Keratinocyte (primary cell): ENCODE data around the gene TRMT10B. TPM values are rescaled to one million over a fixed set of nuclear protein-coding genes. Genes with fewer than 3 reads are reported as not detected.

ENCODE experiments used
- DNase-seq: peaks from one replicate; pipeline ENCODE4 v3.0.0-alpha.2; 2011; ENCODE audit warnings: low read depth, missing footprints, low spot score
- FAIRE-seq: peaks from 2 replicates; lab custom pipeline; 2011; peaks lifted over from hg19 to GRCh38; lab: Jason Lieb, UNC
- H2AFZ ChIP-seq: 2 replicates; pipeline ENCODE4 v1.6.0; 2012; ENCODE audit warnings: low read length, control low read depth, inconsistent platforms; ENCODE audit not compliant: control insufficient read depth
- H3K27ac ChIP-seq: 2 replicates; pipeline ENCODE4 v1.5.1; 2011; ENCODE audit warnings: low read length; ENCODE audit not compliant: control insufficient read depth, insufficient read depth
- H3K27me3 ChIP-seq: 3 replicates; pipeline ENCODE4 v1.6.0; 2011; ENCODE audit warnings: low read length; ENCODE audit not compliant: control insufficient read depth, insufficient read depth; ENCODE audit errors: extremely low read depth
- H3K36me3 ChIP-seq, 2 experiments: 2 replicates in 1 of 2; 3 replicates in 1 of 2; pipeline ENCODE4 v1.5.1; 2011; ENCODE audit warnings: low read length in 2 of 2, mild to moderate bottlenecking in 1 of 2; ENCODE audit not compliant: control insufficient read depth in 2 of 2, insufficient read depth in 2 of 2; ENCODE audit errors: extremely low read depth in 1 of 2
- H3K4me1 ChIP-seq: 3 replicates; pipeline ENCODE4 v1.5.1; 2011; ENCODE audit warnings: low read length; ENCODE audit not compliant: control insufficient read depth, insufficient read depth; ENCODE audit errors: extremely low read depth
- H3K4me2 ChIP-seq: 3 replicates; pipeline ENCODE4 v1.6.0; 2011; ENCODE audit warnings: low read depth, low read length; ENCODE audit not compliant: control insufficient read depth, insufficient read depth; ENCODE audit errors: extremely low read depth
- H3K4me3 ChIP-seq, 3 experiments: fragments of 200-600 bp in 1 of 3; sonication (generic) in 1 of 3; 2 replicates in 2 of 3; 3 replicates in 1 of 3; pipeline ENCODE4 v1.5.1; 2011 to 2016; ENCODE audit warnings: low read length in 3 of 3, mild to moderate bottlenecking in 3 of 3, control low read depth in 2 of 3, inconsistent platforms in 1 of 3, low read depth in 1 of 3, mixed read lengths in 1 of 3, mixed run types in 1 of 3, moderate library complexity in 1 of 3; ENCODE audit not compliant: control insufficient read depth in 2 of 3, insufficient read depth in 2 of 3; ENCODE audit errors: extremely low read depth in 1 of 3
- H3K79me2 ChIP-seq: 2 replicates; pipeline ENCODE4 v1.6.0; 2012; ENCODE audit warnings: low read length; ENCODE audit not compliant: control insufficient read depth, insufficient read depth
- H3K9ac ChIP-seq: 3 replicates; pipeline ENCODE4 v1.6.0; 2011; ENCODE audit warnings: low read length; ENCODE audit not compliant: control insufficient read depth, insufficient read depth; ENCODE audit errors: extremely low read depth
- H3K9me1 ChIP-seq: 3 replicates; pipeline ENCODE4 v1.6.0; 2011; ENCODE audit warnings: low read length; ENCODE audit not compliant: control insufficient read depth, insufficient read depth; ENCODE audit errors: extremely low read depth
- H3K9me3 ChIP-seq: 2 replicates; pipeline ENCODE4 v1.5.1; 2012; ENCODE audit warnings: low read depth, low read length; ENCODE audit not compliant: control insufficient read depth
- H4K20me1 ChIP-seq: 3 replicates; pipeline ENCODE4 v1.6.0; 2011; ENCODE audit warnings: low read length; ENCODE audit not compliant: control insufficient read depth, insufficient read depth; ENCODE audit errors: extremely low read depth
- EZH2 ChIP-seq: IDR thresholded peaks from one replicate; pipeline ENCODE4 v1.6.1; 2012; ENCODE audit warnings: inconsistent platforms, mild to moderate bottlenecking, low read length, moderate library complexity
- dilution Hi-C: fragments of 300-500 bp; cut with MboI; formaldehyde crosslinking; loops from one replicate; pipeline ENCODE4 v1.7.0; 2020; ENCODE audit warnings: low sequenced_read_pairs; ENCODE audit not compliant: extremely low pct_ligation_motif_present
- polyA plus RNA-seq, 5 experiments: library from polyadenylated mRNA; depleted of rRNA in 3 of 5; stranded (reverse) in 3 of 5; stranded (forward) in 1 of 5; unstranded in 1 of 5; fragments of >200 nt; gene quantifications; 1 replicate in 1 of 5; 2 replicates in 3 of 5; 3 replicates in 1 of 5; pipeline versions ENCODE4 v1.2.1 to v1.2.3, GENCODE V29; 2011 to 2012; ENCODE audit warnings: missing spikeins in 2 of 5, low read depth in 1 of 5, low replicate concordance in 1 of 5
- TF ChIP-seq, protein P1 (sequence below), 3 experiments: IDR thresholded peaks in 1 of 3; conservative IDR thresholded peaks in 1 of 3; optimal IDR thresholded peaks in 1 of 3; 2 replicates in 2 of 3; 3 replicates in 1 of 3; pipeline versions ENCODE3 to v1.5.1; 2011; ENCODE audit warnings: low read length in 3 of 3, mild to moderate bottlenecking in 3 of 3, moderate library complexity in 2 of 3, control low read depth in 1 of 3, inconsistent platforms in 1 of 3; ENCODE audit not compliant: insufficient read depth in 2 of 3; ENCODE audit errors: extremely low read depth in 1 of 3

Gene TRMT10B
- polyA plus RNA-seq, 1 donor (not counting 4 experiments of a cell fraction or from before 2014, with no cell fraction given): 6.9 TPM

DNA sequence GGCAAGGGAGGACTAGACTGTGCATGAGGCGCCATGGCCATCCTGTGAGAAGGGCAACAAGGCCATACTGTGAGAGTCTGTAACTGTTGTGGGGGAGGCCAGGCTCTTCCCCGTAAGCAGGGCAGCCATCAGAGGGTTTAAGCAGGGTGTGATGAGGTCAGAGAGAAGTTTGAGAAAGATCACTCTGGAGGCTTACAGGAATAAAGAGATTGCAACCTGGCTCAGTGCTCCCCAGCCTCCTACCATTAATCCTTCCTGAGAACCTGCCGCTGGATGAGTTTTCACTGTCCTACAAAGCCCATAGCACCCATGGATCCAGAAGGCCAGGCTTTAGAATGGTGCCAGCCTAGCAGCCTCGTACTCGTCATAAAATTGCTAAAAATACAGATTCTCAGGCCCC, 14.4 kb upstream of the TRMT10B start:
- H3K4me1 ChIP-seq: no peaks in the 10 kb centered on the region
- FAIRE-seq (no peak), DNase-seq (no peak)

DNA sequence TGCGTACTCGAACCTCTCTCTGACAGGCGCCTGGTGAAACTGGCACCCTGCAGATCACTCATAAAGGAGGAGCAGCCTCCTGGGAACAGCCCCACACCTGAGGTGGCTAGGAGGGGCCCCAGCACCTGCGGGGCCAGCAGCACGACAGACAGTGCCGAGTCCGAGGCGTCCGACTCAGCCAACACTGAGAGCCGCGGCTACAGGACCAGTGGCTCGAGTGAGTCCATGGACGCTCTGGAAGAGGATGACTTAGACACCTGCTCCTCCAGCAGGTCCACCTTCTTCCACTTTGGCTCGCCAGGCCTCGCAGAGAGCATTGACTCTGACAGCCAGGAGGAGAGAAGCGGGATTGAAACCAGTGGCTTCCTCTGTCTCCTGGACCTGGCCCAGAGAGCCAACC, 13.5 kb upstream of the TRMT10B start:
- Histone ChIP-seq H4K20me1 (no peaks in the 10 kb centered on the region), H3K4me2 (no peak overlapping the region), H3K27me3 (peaks cover 3% of the 10 kb centered on the region), H3K36me3 (no peaks in the 10 kb centered on the region), H3K4me3 (no peak overlapping the region), H3K9me1 (no peaks in the 10 kb centered on the region), H3K9ac (no peak overlapping the region), H2AFZ (no peak overlapping the region), H3K4me1 (no peaks in the 10 kb centered on the region), H3K27ac (no peak overlapping the region), H3K9me3 (no peaks in the 10 kb centered on the region), H3K79me2 (no peaks in the 10 kb centered on the region)
- TF ChIP-seq, protein P1, sequence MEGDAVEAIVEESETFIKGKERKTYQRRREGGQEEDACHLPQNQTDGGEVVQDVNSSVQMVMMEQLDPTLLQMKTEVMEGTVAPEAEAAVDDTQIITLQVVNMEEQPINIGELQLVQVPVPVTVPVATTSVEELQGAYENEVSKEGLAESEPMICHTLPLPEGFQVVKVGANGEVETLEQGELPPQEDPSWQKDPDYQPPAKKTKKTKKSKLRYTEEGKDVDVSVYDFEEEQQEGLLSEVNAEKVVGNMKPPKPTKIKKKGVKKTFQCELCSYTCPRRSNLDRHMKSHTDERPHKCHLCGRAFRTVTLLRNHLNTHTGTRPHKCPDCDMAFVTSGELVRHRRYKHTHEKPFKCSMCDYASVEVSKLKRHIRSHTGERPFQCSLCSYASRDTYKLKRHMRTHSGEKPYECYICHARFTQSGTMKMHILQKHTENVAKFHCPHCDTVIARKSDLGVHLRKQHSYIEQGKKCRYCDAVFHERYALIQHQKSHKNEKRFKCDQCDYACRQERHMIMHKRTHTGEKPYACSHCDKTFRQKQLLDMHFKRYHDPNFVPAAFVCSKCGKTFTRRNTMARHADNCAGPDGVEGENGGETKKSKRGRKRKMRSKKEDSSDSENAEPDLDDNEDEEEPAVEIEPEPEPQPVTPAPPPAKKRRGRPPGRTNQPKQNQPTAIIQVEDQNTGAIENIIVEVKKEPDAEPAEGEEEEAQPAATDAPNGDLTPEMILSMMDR (optimal IDR thresholded peaks at IDR 0.05 in 1 of 3, IDR thresholded peaks at IDR 0.05 in 1 of 3, conservative IDR thresholded peaks at IDR 0.05 in 1 of 3; ENCODE audit: extremely low read depth in 1 of 3, insufficient read depth in 2 of 3, low read length in 3 of 3): no peak
- TF ChIP-seq EZH2: no peak
- DNase-seq: no peak
- dilution Hi-C loops: no loop called here
- FAIRE-seq: no peak

More for the DNA sequence above, 14.4 kb upstream of the TRMT10B start:
- no peaks in the 10 kb centered on the region for H3K36me3 ChIP-seq
- dilution Hi-C loops: no loop called here
- no peaks in the 10 kb centered on the region for H3K9me3 ChIP-seq
- no peaks in the 10 kb centered on the region for H3K9me1 ChIP-seq
- no peak for TF ChIP-seq EZH2
- no peak overlapping the region for H3K4me2 ChIP-seq
- H3K27ac ChIP-seq: no peak overlapping the region
- H2AFZ ChIP-seq: no peak overlapping the region
- no peak overlapping the region for H3K9ac ChIP-seq
- H3K27me3 ChIP-seq: no peaks in the 10 kb centered on the region
- no peaks in the 10 kb centered on the region for H3K79me2 ChIP-seq
- H4K20me1 ChIP-seq: no peaks in the 10 kb centered on the region
- no peak overlapping the region for H3K4me3 ChIP-seq
